SK-N-SH treated with all-trans-retinoic acid at 6 μM for 48 hours (cell line): ENCODE data around the gene MT1X.

ENCODE experiments used
- ATAC-seq: fragments of 200-7000 bp; cut with Tn5 transposase; 3 replicates; pipeline ENCODE4 v1.9.1; 2020; ENCODE audit warnings: mild to moderate bottlenecking, moderate library complexity
- ARNTL ChIP-seq: fragments of 450-650 bp; formaldehyde crosslinking; IDR thresholded peaks from 2 replicates; pipeline ENCODE4 v1.5.0; 2020; ENCODE audit warnings: low read depth, mild to moderate bottlenecking, moderate library complexity, borderline replicate concordance
- BACH2 ChIP-seq: fragments of 250-450 bp; sonication (Bioruptor Pico); IDR thresholded peaks from 2 replicates; pipeline ENCODE4 v1.9.0; 2021; ENCODE audit warnings: mild to moderate bottlenecking, borderline replicate concordance
- GLIS3 ChIP-seq: fragments of 250-450 bp; sonication (Bioruptor Pico); IDR thresholded peaks from 2 replicates; pipeline ENCODE4 v1.5.0; 2020; ENCODE audit warnings: mild to moderate bottlenecking, moderate library complexity
- ISL1 ChIP-seq: fragments of 250-450 bp; sonication (Bioruptor Pico); IDR thresholded peaks from 2 replicates; pipeline ENCODE4 v2.1.2; 2022; ENCODE audit warnings: mild to moderate bottlenecking, moderate library complexity
- OSR1 ChIP-seq: fragments of 250-450 bp; sonication (Bioruptor Pico); IDR thresholded peaks from 2 replicates; pipeline ENCODE4 v1.8.0; 2022; ENCODE audit warnings: moderate library complexity, mild to moderate bottlenecking, inconsistent platforms
- POU6F1 ChIP-seq: fragments of 250-450 bp; sonication (Bioruptor Pico); IDR thresholded peaks from 2 replicates; pipeline ENCODE4 v1.8.0; 2021; ENCODE audit warnings: low read depth, mild to moderate bottlenecking, moderate library complexity, borderline replicate concordance
- SNAI2 ChIP-seq: fragments of 250-450 bp; sonication (Bioruptor Pico); IDR thresholded peaks from 2 replicates; pipeline ENCODE4 v1.5.0; 2020; ENCODE audit warnings: mild to moderate bottlenecking, moderate library complexity
- TCF4 ChIP-seq: fragments of 250-450 bp; sonication (Bioruptor Pico); IDR thresholded peaks from 2 replicates; pipeline ENCODE4 v1.8.0; 2021; ENCODE audit warnings: mild to moderate bottlenecking, moderate library complexity, borderline replicate concordance
- TOX ChIP-seq: fragments of 250-450 bp; sonication (Bioruptor Pico); IDR thresholded peaks from 2 replicates; pipeline ENCODE4 v1.8.0; 2021; ENCODE audit warnings: mild to moderate bottlenecking, moderate library complexity, borderline replicate concordance
- ZFP3 ChIP-seq: fragments of 250-450 bp; sonication (Bioruptor Pico); IDR thresholded peaks from 2 replicates; pipeline ENCODE4 v1.5.0; 2020; ENCODE audit warnings: mild to moderate bottlenecking, moderate library complexity
- ZFP30 ChIP-seq: fragments of 450-650 bp; formaldehyde crosslinking; IDR thresholded peaks from 2 replicates; pipeline ENCODE4 v1.5.0; 2022; ENCODE audit warnings: mild to moderate bottlenecking, moderate library complexity
- ZNF8 ChIP-seq: fragments of 450-650 bp; formaldehyde crosslinking; IDR thresholded peaks from 2 replicates; pipeline ENCODE4 v1.5.0; 2020; ENCODE audit warnings: mild to moderate bottlenecking, moderate library complexity
- TF ChIP-seq, protein P1 (sequence below): fragments of 250-450 bp; sonication (Bioruptor Pico); IDR thresholded peaks from 2 replicates; pipeline ENCODE4 v1.5.0; 2020; ENCODE audit warnings: mild to moderate bottlenecking, moderate library complexity
- TF ChIP-seq, protein P2 (sequence below): fragments of 250-450 bp; sonication (Bioruptor Pico); IDR thresholded peaks from 2 replicates; pipeline ENCODE4 v1.8.0; 2020; ENCODE audit warnings: mild to moderate bottlenecking, moderate library complexity, borderline replicate concordance
- TF ChIP-seq, protein P3 (sequence below): fragments of 250-450 bp; sonication (Bioruptor Pico); IDR thresholded peaks from 2 replicates; pipeline ENCODE4 v1.5.1; 2020; ENCODE audit warnings: low read depth, mild to moderate bottlenecking, moderate library complexity
- TF ChIP-seq, protein P4 (sequence below): fragments of 250-450 bp; sonication (Bioruptor Pico); IDR thresholded peaks from 2 replicates; pipeline ENCODE4 v1.5.1; 2021; ENCODE audit warnings: mild to moderate bottlenecking, moderate library complexity

Gene MT1X

DNA sequence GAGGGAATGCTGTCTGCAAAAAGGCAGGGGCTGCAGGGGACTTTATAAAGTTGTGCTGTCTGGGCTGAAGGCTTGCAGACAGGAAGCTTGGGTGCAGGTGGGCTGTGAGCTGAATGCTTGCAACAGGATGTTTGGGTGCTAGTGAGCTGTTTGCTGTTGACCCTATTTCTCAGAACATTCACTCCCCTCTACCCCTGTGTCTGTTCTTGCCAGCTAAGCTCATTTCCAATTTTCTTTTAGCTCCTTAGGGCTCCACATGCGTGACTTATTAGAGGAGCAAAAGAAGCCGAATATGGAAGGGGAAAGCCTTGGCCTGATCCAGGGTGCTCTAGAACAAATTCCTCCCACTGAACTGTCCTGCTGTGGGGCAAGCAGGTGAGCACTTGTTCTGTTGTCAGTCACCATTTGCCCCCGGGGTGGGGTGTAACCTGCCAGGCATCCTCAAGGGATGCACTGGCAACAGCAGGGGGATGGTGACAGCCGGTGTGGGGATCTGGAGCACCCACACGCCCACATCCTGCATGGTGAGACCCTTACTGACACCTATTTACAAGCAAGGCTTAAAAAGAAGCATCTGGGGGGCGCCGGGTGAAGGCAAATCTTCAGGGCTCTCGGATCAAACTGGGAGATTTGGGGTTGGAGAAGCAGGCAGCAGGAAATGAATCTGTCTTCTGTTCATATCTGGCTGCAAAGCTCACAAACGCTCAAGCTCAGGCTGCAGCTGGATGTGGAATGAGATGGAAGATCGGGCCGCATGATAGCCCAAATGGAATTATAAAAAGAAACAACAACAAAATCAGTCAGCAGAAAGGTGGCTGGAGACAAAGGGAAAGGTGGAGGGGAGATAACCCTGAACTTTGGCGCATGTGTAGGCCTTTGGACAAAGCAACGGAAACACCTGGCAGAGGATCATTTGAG lies 26.5 kb downstream of the MT1X start:
- TF ChIP-seq ARNTL (CRISPR knock-in tag) (no peak), ZFP3 (CRISPR knock-in tag) (no peak), OSR1 (CRISPR knock-in tag) (no peak), TOX (CRISPR knock-in tag) (no peak), BACH2 (CRISPR knock-in tag) (no peak), ISL1 (CRISPR knock-in tag) (no peak), ZNF8 (CRISPR knock-in tag) (no peak), GLIS3 (CRISPR knock-in tag) (no peak)
- TF ChIP-seq, protein P1, sequence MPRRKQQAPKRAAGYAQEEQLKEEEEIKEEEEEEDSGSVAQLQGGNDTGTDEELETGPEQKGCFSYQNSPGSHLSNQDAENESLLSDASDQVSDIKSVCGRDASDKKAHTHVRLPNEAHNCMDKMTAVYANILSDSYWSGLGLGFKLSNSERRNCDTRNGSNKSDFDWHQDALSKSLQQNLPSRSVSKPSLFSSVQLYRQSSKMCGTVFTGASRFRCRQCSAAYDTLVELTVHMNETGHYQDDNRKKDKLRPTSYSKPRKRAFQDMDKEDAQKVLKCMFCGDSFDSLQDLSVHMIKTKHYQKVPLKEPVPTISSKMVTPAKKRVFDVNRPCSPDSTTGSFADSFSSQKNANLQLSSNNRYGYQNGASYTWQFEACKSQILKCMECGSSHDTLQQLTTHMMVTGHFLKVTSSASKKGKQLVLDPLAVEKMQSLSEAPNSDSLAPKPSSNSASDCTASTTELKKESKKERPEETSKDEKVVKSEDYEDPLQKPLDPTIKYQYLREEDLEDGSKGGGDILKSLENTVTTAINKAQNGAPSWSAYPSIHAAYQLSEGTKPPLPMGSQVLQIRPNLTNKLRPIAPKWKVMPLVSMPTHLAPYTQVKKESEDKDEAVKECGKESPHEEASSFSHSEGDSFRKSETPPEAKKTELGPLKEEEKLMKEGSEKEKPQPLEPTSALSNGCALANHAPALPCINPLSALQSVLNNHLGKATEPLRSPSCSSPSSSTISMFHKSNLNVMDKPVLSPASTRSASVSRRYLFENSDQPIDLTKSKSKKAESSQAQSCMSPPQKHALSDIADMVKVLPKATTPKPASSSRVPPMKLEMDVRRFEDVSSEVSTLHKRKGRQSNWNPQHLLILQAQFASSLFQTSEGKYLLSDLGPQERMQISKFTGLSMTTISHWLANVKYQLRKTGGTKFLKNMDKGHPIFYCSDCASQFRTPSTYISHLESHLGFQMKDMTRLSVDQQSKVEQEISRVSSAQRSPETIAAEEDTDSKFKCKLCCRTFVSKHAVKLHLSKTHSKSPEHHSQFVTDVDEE = no peak
- no peak for ATAC-seq

DNA sequence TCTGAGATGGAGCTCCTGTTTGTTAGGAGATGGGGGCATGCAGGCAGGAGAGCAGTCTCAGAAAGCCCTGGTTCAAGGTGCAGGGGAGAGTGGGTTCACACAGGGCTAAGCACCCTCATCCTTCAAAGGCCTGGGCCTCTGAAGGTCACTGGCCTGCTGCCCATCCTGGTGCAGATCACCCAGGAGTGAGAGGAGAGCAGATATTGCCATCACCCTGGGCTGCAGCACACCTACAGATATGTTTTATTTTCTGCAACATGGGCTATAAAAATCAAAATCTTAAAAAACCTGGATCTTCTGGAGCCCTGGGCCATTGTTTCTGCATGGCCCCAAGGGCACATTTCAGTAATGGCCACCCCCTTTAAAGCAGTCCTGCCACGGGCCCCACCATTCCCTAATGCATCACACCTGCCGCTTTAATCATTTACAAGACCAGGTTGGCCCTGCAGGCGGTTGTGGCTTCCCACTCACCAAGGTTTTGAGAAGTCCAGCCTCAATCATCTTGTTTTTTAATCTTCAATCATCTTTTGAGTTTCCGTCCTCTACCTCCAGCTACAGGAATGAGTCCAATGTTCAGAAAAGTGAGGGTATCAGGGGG lies 27.3 kb downstream of the MT1X start:
- TF ChIP-seq, protein P1 = no peak
- TF ChIP-seq, protein P2, sequence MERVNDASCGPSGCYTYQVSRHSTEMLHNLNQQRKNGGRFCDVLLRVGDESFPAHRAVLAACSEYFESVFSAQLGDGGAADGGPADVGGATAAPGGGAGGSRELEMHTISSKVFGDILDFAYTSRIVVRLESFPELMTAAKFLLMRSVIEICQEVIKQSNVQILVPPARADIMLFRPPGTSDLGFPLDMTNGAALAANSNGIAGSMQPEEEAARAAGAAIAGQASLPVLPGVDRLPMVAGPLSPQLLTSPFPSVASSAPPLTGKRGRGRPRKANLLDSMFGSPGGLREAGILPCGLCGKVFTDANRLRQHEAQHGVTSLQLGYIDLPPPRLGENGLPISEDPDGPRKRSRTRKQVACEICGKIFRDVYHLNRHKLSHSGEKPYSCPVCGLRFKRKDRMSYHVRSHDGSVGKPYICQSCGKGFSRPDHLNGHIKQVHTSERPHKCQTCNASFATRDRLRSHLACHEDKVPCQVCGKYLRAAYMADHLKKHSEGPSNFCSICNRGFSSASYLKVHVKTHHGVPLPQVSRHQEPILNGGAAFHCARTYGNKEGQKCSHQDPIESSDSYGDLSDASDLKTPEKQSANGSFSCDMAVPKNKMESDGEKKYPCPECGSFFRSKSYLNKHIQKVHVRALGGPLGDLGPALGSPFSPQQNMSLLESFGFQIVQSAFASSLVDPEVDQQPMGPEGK = no peak
- no peak for ATAC-seq

GRCh38 chr16:56710181-56710737 lies 28.0 kb downstream of the MT1X start:
- TF ChIP-seq TCF4 (CRISPR knock-in tag) (no peak), BACH2 (CRISPR knock-in tag) (no peak), ARNTL (CRISPR knock-in tag) (no peak), SNAI2 (no peak), GLIS3 (CRISPR knock-in tag) (no peak), POU6F1 (no peak), ISL1 (CRISPR knock-in tag) (no peak), ZFP30 (CRISPR knock-in tag) (no peak)
- TF ChIP-seq, protein P3, sequence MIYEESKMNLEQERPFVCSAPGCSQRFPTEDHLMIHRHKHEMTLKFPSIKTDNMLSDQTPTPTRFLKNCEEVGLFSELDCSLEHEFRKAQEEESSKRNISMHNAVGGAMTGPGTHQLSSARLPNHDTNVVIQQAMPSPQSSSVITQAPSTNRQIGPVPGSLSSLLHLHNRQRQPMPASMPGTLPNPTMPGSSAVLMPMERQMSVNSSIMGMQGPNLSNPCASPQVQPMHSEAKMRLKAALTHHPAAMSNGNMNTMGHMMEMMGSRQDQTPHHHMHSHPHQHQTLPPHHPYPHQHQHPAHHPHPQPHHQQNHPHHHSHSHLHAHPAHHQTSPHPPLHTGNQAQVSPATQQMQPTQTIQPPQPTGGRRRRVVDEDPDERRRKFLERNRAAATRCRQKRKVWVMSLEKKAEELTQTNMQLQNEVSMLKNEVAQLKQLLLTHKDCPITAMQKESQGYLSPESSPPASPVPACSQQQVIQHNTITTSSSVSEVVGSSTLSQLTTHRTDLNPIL (CRISPR knock-in tag) = no peak
- TF ChIP-seq, protein P4, sequence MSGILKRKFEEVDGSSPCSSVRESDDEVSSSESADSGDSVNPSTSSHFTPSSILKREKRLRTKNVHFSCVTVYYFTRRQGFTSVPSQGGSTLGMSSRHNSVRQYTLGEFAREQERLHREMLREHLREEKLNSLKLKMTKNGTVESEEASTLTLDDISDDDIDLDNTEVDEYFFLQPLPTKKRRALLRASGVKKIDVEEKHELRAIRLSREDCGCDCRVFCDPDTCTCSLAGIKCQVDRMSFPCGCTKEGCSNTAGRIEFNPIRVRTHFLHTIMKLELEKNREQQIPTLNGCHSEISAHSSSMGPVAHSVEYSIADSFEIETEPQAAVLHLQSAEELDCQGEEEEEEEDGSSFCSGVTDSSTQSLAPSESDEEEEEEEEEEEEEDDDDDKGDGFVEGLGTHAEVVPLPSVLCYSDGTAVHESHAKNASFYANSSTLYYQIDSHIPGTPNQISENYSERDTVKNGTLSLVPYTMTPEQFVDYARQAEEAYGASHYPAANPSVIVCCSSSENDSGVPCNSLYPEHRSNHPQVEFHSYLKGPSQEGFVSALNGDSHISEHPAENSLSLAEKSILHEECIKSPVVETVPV = no peak
- TF ChIP-seq, protein P2 = no peak
- TF ChIP-seq, all 23 proteins: peak for 0
- no peak for ATAC-seq
